NCI-H526 (cell line): ENCODE data around the gene HSPA12A.

ENCODE experiments used
- DNase-seq, 2 experiments: peaks; one replicate each; lab custom pipeline; 2025; lab: John Stamatoyannopoulos, UW

Gene HSPA12A

DNA sequence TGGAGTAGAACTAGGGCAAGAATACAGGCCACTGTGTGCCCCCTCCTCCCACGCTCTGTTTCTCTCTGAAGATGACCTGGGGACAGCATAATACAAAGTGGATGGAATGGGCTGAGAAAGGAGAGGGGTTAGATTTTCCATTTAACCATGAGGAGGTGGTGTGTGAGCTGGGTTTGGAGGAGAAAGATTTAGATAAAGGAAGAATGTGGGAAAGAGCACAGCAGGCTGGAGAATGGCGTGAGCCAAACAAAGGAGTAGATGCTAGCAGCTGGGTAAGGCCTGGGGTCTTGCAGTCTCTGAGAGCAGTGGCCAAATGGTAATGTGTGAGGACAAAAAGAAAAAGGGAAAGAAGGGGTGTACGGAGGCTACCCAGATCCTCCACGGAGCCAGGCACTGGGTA, 113.0 kb downstream of the HSPA12A start:
- DNase-seq = no peak

GRCh38 chr10:116627386-116627933, 114.9 kb downstream of the HSPA12A start:
- DNase-seq = peak in 1 of 2 experiments; percentile 66

- DNase-seq = no peak
Observed at GRCh38 chr10:116626815-116627214, 115.6 kb downstream of the HSPA12A start.

DNA sequence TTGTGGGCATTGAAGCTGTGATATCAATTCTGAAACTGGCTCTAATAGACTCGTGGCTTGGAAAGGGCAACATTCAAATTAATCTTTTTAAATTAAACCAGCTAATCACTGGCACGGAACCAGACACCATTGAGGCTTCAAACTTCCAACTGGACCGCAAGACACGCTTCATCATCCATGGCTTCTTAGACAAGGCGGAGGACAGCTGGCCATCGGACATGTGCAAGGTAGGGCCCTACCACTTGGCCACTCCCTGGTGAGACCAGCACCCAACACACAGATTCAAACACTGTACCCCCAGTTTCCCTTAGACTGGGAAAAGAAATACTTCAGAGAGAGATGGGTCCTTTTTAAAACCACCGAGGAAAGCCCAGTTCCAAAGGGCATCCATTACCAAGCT, 116.5 kb downstream of the HSPA12A start:
- DNase-seq = no peak

DNA sequence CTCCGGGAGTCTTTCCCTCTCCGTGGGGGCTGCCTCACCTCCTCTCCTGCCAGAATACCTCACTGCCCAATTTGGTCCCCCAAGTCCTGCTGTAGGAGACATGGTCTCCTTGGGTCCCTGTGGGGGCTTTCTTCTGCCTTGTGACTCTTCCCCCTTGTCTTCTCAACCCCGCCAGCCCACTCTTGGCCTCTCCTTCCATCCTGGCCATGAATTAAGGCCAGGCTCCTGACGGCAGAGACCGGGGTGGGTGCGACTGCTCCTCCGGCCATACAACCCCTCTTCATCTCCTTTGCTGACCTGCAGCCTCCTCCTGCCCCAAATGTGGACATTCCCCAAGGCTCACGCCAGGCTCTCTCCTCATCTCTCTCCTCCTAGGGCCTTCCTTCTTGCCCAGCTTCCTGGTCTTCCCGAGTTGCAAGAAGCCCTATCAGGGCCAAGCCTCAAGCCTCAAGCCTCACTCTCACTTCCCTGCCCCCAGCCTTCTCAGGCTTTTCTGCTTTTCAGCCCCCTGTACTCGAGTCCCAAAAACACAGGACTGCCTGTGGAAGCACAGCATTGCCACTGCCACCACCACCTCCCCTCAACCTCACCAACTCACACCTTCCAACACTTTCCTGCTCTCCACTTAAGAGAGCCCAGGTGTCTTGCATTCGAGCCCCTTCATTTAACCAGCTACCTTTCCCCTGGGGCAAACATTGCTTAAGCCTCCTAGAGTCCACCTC, 120.3 kb downstream of the HSPA12A start:
- DNase-seq = no peak

DNA sequence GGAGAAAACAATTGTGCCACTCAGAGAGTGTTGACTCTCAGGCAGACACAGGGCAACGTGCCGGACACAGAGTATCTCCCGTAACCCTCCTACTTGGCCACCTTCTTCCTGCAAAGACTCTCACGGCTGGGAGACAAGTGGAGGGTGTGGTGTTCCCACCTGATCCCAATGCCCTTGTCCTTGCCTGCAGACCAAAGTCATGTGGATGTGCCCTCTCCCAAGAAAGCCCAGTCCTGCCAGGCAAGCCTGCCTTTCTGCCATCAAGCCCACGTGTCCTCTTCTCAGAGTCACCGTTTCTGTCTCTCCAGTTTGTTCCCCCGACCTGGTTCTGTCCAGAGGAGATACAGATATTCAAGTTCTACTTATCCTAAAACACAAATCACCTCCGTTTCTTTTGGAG, 120.9 kb downstream of the HSPA12A start:
- DNase-seq = no peak
